ENCODE data around the gene TRIM65. TPM values are rescaled to one million over a fixed set of nuclear protein-coding genes. Genes with fewer than 3 reads are reported as not detected.

The TRIM65 gene
- total RNA-seq, 1 donor from 2014 or later: 15.4 TPM

DNA sequence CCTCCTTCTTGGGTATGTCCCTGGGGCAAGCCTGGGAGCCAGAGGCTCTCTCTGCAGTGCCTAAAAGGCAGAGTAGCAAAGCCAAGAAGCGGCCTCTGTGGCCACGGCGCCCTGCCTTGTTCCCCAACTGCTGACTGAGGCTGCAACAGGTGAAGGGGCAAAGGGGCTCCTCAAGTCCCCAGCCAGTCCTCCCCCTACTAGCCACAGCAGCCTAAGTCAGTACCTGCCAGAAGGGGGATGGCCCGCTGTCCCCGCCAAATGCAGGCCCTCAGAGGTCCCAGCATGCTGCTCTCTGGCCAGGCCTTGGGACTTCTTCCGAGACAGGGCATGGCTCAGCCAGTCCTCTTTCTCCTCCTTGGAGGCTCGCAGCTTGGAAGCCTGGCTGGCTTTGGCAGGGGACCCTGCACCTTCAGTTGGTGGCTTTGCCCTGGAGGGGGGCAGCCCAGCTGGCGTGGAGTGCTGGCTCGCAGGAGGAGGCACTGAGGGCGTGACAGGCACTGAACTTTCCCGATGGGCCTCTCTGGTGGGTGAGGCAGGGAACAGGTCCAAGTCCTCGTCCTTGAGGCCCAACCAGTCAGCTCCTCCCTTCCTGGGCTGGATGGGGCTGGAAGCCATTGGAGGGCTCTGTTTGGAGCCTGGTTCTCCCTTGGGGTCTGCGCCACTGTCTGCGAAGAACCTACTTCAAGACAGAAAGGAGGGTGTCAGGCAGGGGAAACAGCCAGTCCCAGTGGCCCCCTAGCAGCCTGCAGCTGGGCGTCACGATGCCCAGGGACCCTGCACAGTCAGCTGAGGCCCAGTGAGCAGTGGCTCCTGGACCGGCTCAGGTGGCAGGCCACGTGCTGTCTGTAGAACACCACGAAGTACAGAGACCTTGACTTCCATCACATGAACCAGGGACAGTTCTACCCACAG, 26.5 kb upstream of the TRIM65 start:
- H4K20me1 ChIP-seq (ENCODE audit: insufficient read depth, low read length): no peaks in the 10 kb centered on the region
- no peaks in the 10 kb centered on the region for H3K9me3 Mint-ChIP-seq (ENCODE audit: unreplicated experiment)
- H3K36me3 ChIP-seq (ENCODE audit: insufficient read depth, low read length): peaks cover 2% of the 10 kb centered on the region
- no peaks in the 10 kb centered on the region for H3K79me2 ChIP-seq (ENCODE audit: insufficient read depth, low read length)
- H3K27ac ChIP-seq (ENCODE audit: low read depth, low read length): no peak overlapping the region
- peaks cover 5% of the 10 kb centered on the region for H3K27me3 Mint-ChIP-seq (ENCODE audit: low read depth, unreplicated experiment)
- no peak overlapping the region for H3K4me3 Mint-ChIP-seq (ENCODE audit: unreplicated experiment)
- DNase-seq (ENCODE audit: low read depth) (no peak), FAIRE-seq (no peak)
- no peaks in the 10 kb centered on the region for H3K27me3 ChIP-seq (ENCODE audit: insufficient read depth, low read length)
- H3K4me1 ChIP-seq (ENCODE audit: insufficient read depth, low read length): no peaks in the 10 kb centered on the region
- no peak overlapping the region for H3K4me3 ChIP-seq (ENCODE audit: insufficient read depth, low read depth, low read length)
- no peak overlapping the region for H2AFZ ChIP-seq (ENCODE audit: low read depth, low read length)
- H3K4me2 ChIP-seq (ENCODE audit: low read length): no peak overlapping the region
- no peaks in the 10 kb centered on the region for H3K4me1 Mint-ChIP-seq (ENCODE audit: low read depth, unreplicated experiment)
- no peak overlapping the region for H3K9ac ChIP-seq (ENCODE audit: low read length)
- H3K9me3 ChIP-seq (ENCODE audit: insufficient read depth, low read depth, low read length): no peaks in the 10 kb centered on the region
- no peak overlapping the region for H3K27ac Mint-ChIP-seq (ENCODE audit: unreplicated experiment)
- TF ChIP-seq, protein P1, sequence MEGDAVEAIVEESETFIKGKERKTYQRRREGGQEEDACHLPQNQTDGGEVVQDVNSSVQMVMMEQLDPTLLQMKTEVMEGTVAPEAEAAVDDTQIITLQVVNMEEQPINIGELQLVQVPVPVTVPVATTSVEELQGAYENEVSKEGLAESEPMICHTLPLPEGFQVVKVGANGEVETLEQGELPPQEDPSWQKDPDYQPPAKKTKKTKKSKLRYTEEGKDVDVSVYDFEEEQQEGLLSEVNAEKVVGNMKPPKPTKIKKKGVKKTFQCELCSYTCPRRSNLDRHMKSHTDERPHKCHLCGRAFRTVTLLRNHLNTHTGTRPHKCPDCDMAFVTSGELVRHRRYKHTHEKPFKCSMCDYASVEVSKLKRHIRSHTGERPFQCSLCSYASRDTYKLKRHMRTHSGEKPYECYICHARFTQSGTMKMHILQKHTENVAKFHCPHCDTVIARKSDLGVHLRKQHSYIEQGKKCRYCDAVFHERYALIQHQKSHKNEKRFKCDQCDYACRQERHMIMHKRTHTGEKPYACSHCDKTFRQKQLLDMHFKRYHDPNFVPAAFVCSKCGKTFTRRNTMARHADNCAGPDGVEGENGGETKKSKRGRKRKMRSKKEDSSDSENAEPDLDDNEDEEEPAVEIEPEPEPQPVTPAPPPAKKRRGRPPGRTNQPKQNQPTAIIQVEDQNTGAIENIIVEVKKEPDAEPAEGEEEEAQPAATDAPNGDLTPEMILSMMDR (IDR thresholded peaks at IDR 0.05; ENCODE audit: insufficient read depth, low read depth, low read length): no peak
- TF ChIP-seq EZH2 (IDR thresholded peaks at IDR 0.05; ENCODE audit: insufficient read depth, low read length): no peak
- H3K36me3 Mint-ChIP-seq (ENCODE audit: low read depth, unreplicated experiment): peaks cover 10% of the 10 kb centered on the region

DNA sequence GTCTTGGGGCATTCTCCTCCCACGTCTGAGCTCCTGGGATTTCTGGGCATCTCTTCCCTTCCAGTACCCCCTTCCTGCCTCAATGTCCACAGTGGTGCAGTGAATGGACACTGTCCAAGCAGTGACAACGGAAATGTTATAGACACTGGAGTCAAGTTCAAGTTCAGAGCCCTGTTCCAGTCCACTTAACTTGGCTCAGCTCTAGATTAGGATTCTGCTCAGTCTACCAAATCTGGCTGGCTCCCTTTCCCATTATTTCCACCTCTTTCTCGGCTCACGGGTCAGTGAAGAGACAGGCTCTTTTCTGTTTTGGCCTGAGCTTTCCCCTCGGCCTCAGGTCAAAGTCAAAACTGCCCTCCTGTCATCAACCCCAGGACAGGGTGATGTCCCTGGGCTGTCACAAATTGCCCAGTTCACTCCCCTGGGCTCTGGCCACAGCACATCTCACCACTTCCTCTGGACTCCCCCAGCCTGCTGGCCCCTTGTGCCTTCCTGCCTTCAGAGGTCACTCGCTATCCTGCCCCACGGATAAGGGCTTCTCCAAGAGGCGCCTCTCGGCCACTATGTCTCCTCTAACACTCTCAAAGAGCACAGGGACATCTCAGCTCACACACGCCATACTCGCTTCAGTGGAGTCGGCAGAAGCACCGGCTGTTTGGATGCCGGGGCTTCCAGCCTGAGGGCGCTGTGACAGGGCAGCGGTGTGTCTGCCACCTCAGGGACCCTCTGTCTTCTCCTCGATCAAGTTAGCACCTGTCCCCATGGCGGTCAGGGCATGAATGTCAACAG, 25.6 kb upstream of the TRIM65 start:
- H3K79me2 ChIP-seq (ENCODE audit: insufficient read depth, low read length): no peaks in the 10 kb centered on the region
- H3K27ac Mint-ChIP-seq (ENCODE audit: unreplicated experiment): no peak overlapping the region
- TF ChIP-seq EZH2 (IDR thresholded peaks at IDR 0.05; ENCODE audit: insufficient read depth, low read length): no peak
- TF ChIP-seq, protein P1 (IDR thresholded peaks at IDR 0.05; ENCODE audit: insufficient read depth, low read depth, low read length): no peak
- H3K4me1 ChIP-seq (ENCODE audit: insufficient read depth, low read length): no peaks in the 10 kb centered on the region
- H3K9ac ChIP-seq (ENCODE audit: low read length): no peak overlapping the region
- H3K4me1 Mint-ChIP-seq (ENCODE audit: low read depth, unreplicated experiment): no peaks in the 10 kb centered on the region
- peaks cover 9% of the 10 kb centered on the region for H3K36me3 Mint-ChIP-seq (ENCODE audit: low read depth, unreplicated experiment)
- H3K9me3 ChIP-seq (ENCODE audit: insufficient read depth, low read depth, low read length): no peaks in the 10 kb centered on the region
- no peak overlapping the region for H3K27ac ChIP-seq (ENCODE audit: low read depth, low read length)
- peaks cover 2% of the 10 kb centered on the region for H3K36me3 ChIP-seq (ENCODE audit: insufficient read depth, low read length)
- no peak overlapping the region for H3K4me3 ChIP-seq (ENCODE audit: insufficient read depth, low read depth, low read length)
- no peaks in the 10 kb centered on the region for H4K20me1 ChIP-seq (ENCODE audit: insufficient read depth, low read length)
- DNase-seq (ENCODE audit: low read depth) (no peak), FAIRE-seq (no peak)
- H3K27me3 ChIP-seq (ENCODE audit: insufficient read depth, low read length): no peaks in the 10 kb centered on the region
- no peak overlapping the region for H3K4me3 Mint-ChIP-seq (ENCODE audit: unreplicated experiment)
- no peaks in the 10 kb centered on the region for H3K9me3 Mint-ChIP-seq (ENCODE audit: unreplicated experiment)
- no peak overlapping the region for H3K4me2 ChIP-seq (ENCODE audit: low read length)
- H2AFZ ChIP-seq (ENCODE audit: low read depth, low read length): no peak overlapping the region
- peaks cover 5% of the 10 kb centered on the region for H3K27me3 Mint-ChIP-seq (ENCODE audit: low read depth, unreplicated experiment)

All from astrocyte (in vitro differentiated cells and primary cell).